ENCODE data around the gene SLC26A4.

Gene SLC26A4

GRCh38 chr7:107672183-107672582, 11.6 kb downstream of the SLC26A4 start:
- Histone ChIP-seq H4K91ac (ENCODE audit: low read depth, low read length) (no peak overlapping the region), H2BK5ac (ENCODE audit: low read depth, low read length, poor library complexity) (no peak overlapping the region), H4K12ac (ENCODE audit: low read depth, low read length) (no peak overlapping the region), H3K79me1 (ENCODE audit: low read length) (no peaks in the 10 kb centered on the region), H4K8ac (ENCODE audit: low read depth, low read length) (no peak overlapping the region), H2AFZ (ENCODE audit: insufficient read depth, low read length, poor library complexity) (no peak overlapping the region), H3K4me2 (ENCODE audit: low read length) (no peak overlapping the region), H3K27ac (ENCODE audit: low read depth, low read length) (no peak overlapping the region), H3K4me1 (ENCODE audit: control insufficient read depth in 1 of 2, insufficient read depth in 2 of 2, low read length in 2 of 2) (no peaks in the 10 kb centered on the region), H2BK12ac (ENCODE audit: low read length) (no peak overlapping the region), H3K18ac (ENCODE audit: low read length) (no peak overlapping the region), H3K4me3 (ENCODE audit: low read depth, low read length) (no peak overlapping the region), H2BK120ac (ENCODE audit: insufficient read depth, low read length, poor library complexity) (no peak overlapping the region), H3K14ac (ENCODE audit: low read length) (no peak overlapping the region), H3K36me3 (ENCODE audit: control insufficient read depth in 1 of 2, insufficient read depth in 2 of 2, low read length in 2 of 2) (no peaks in the 10 kb centered on the region), H3K9ac (ENCODE audit: low read length) (no peak overlapping the region), H3K27me3 (ENCODE audit: insufficient read depth, low read length) (no peaks in the 10 kb centered on the region), H3K9me3 (ENCODE audit: insufficient read depth, low read depth, low read length) (no peaks in the 10 kb centered on the region), H3K4ac (ENCODE audit: low read depth, low read length) (no peak overlapping the region), H2AK5ac (ENCODE audit: low read length) (no peak overlapping the region), H3K79me2 (ENCODE audit: control insufficient read depth, insufficient read depth, low read length, poor library complexity) (no peaks in the 10 kb centered on the region), H3K23ac (ENCODE audit: low read length) (no peak overlapping the region)
- no CpG with 5 or more reads among the region's 3 CpGs for WGBS (ENCODE audit: extremely low coverage, insufficient coverage, insufficient read length)
- DNase-seq: no peak

DNA sequence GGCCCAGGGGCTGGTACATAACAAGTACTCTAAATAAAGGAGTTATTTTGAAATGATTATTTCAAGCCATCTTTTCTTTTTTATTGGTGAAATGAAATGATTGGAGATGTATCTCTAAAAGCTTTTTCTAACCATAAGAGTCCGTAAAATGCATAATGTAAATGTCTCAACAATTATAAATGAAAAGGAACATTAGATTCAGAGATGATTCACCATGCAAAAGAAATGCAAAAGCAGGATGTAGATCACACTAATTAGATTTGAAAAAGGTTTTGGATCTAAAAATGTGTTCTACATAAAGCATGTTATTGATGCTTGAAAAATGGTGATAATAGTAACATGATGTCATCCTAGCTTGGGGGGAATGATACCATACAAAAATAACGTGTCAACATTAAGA, 15.6 kb downstream of the SLC26A4 start:
- H3K27ac ChIP-seq (ENCODE audit: low read depth, low read length): no peak overlapping the region
- H3K4me2 ChIP-seq (ENCODE audit: low read length): no peak overlapping the region
- H3K27me3 ChIP-seq (ENCODE audit: insufficient read depth, low read length): no peaks in the 10 kb centered on the region
- no peak overlapping the region for H2BK12ac ChIP-seq (ENCODE audit: low read length)
- H2BK5ac ChIP-seq (ENCODE audit: low read depth, low read length, poor library complexity): no peak overlapping the region
- no peak overlapping the region for H3K23ac ChIP-seq (ENCODE audit: low read length)
- no peaks in the 10 kb centered on the region for H3K9me3 ChIP-seq (ENCODE audit: insufficient read depth, low read depth, low read length)
- H3K14ac ChIP-seq (ENCODE audit: low read length): no peak overlapping the region
- no peak overlapping the region for H4K12ac ChIP-seq (ENCODE audit: low read depth, low read length)
- no peak overlapping the region for H3K4me3 ChIP-seq (ENCODE audit: low read depth, low read length)
- H3K4ac ChIP-seq (ENCODE audit: low read depth, low read length): no peak overlapping the region
- no peak overlapping the region for H2BK120ac ChIP-seq (ENCODE audit: insufficient read depth, low read length, poor library complexity)
- no peak overlapping the region for H3K18ac ChIP-seq (ENCODE audit: low read length)
- no peaks in the 10 kb centered on the region for H3K4me1 ChIP-seq (ENCODE audit: control insufficient read depth in 1 of 2, insufficient read depth in 2 of 2, low read length in 2 of 2)
- no peak overlapping the region for H3K9ac ChIP-seq (ENCODE audit: low read length)
- H2AK5ac ChIP-seq (ENCODE audit: low read length): no peak overlapping the region
- H3K79me2 ChIP-seq (ENCODE audit: control insufficient read depth, insufficient read depth, low read length, poor library complexity): no peaks in the 10 kb centered on the region
- H4K91ac ChIP-seq (ENCODE audit: low read depth, low read length): no peak overlapping the region
- no peak for DNase-seq
- no peak overlapping the region for H4K8ac ChIP-seq (ENCODE audit: low read depth, low read length)
- no peaks in the 10 kb centered on the region for H3K79me1 ChIP-seq (ENCODE audit: low read length)
- H2AFZ ChIP-seq (ENCODE audit: insufficient read depth, low read length, poor library complexity): no peak overlapping the region
- no peaks in the 10 kb centered on the region for H3K36me3 ChIP-seq (ENCODE audit: control insufficient read depth in 1 of 2, insufficient read depth in 2 of 2, low read length in 2 of 2)
- WGBS (ENCODE audit: extremely low coverage, insufficient coverage, insufficient read length): no CpG with 5 or more reads among the region's 2 CpGs

GRCh38 chr7:107678110-107678753, 17.6 kb downstream of the SLC26A4 start:
- Histone ChIP-seq H3K23ac (ENCODE audit: low read length) (no peak overlapping the region), H2AFZ (ENCODE audit: insufficient read depth, low read length, poor library complexity) (no peak overlapping the region), H3K9ac (ENCODE audit: low read length) (no peak overlapping the region), H2BK120ac (ENCODE audit: insufficient read depth, low read length, poor library complexity) (no peak overlapping the region), H3K14ac (ENCODE audit: low read length) (no peak overlapping the region), H2AK5ac (ENCODE audit: low read length) (no peak overlapping the region), H3K27ac (ENCODE audit: low read depth, low read length) (no peak overlapping the region), H4K8ac (ENCODE audit: low read depth, low read length) (no peak overlapping the region), H3K79me2 (ENCODE audit: control insufficient read depth, insufficient read depth, low read length, poor library complexity) (no peaks in the 10 kb centered on the region), H2BK5ac (ENCODE audit: low read depth, low read length, poor library complexity) (no peak overlapping the region), H3K4ac (ENCODE audit: low read depth, low read length) (no peak overlapping the region), H2BK12ac (ENCODE audit: low read length) (no peak overlapping the region), H3K4me3 (ENCODE audit: low read depth, low read length) (no peak overlapping the region), H4K12ac (ENCODE audit: low read depth, low read length) (no peak overlapping the region), H3K18ac (ENCODE audit: low read length) (no peak overlapping the region), H3K36me3 (ENCODE audit: control insufficient read depth in 1 of 2, insufficient read depth in 2 of 2, low read length in 2 of 2) (no peaks in the 10 kb centered on the region), H3K79me1 (ENCODE audit: low read length) (no peaks in the 10 kb centered on the region), H3K27me3 (ENCODE audit: insufficient read depth, low read length) (no peaks in the 10 kb centered on the region), H4K91ac (ENCODE audit: low read depth, low read length) (no peak overlapping the region), H3K4me2 (ENCODE audit: low read length) (no peak overlapping the region), H3K4me1 (ENCODE audit: control insufficient read depth in 1 of 2, insufficient read depth in 2 of 2, low read length in 2 of 2) (no peaks in the 10 kb centered on the region), H3K9me3 (ENCODE audit: insufficient read depth, low read depth, low read length) (no peaks in the 10 kb centered on the region)
- no peak for DNase-seq
- WGBS (ENCODE audit: extremely low coverage, insufficient coverage, insufficient read length): no CpG with 5 or more reads among the region's 1 CpG

DNA sequence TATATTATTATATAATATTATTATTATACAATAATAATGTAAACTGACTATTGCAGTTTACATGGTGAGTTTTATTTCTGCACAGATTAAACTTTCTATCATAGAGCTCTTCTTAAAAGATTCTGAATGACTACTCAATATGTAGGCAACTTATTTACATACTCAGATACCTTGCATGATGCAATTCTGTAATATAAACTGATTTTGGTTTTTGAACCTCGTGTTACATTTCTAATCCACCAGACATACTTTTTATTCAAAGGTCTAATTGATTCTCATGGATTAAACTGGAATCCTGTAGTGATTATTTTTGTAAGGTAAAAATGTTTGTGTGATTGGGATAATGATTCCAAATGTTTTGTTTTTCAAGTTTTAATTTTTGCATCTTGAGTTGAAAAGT, 19.9 kb downstream of the SLC26A4 start:
- DNase-seq: no peak
- Histone ChIP-seq H2AK5ac (ENCODE audit: low read length) (no peak overlapping the region), H2BK5ac (ENCODE audit: low read depth, low read length, poor library complexity) (no peak overlapping the region), H3K27ac (ENCODE audit: low read depth, low read length) (no peak overlapping the region), H3K4me2 (ENCODE audit: low read length) (no peak overlapping the region), H3K27me3 (ENCODE audit: insufficient read depth, low read length) (no peaks in the 10 kb centered on the region), H3K9ac (ENCODE audit: low read length) (no peak overlapping the region), H3K18ac (ENCODE audit: low read length) (no peak overlapping the region), H3K79me2 (ENCODE audit: control insufficient read depth, insufficient read depth, low read length, poor library complexity) (no peaks in the 10 kb centered on the region), H3K4ac (ENCODE audit: low read depth, low read length) (no peak overlapping the region), H2BK12ac (ENCODE audit: low read length) (no peak overlapping the region), H4K8ac (ENCODE audit: low read depth, low read length) (no peak overlapping the region), H4K91ac (ENCODE audit: low read depth, low read length) (no peak overlapping the region), H4K12ac (ENCODE audit: low read depth, low read length) (no peak overlapping the region), H2AFZ (ENCODE audit: insufficient read depth, low read length, poor library complexity) (no peak overlapping the region), H3K14ac (ENCODE audit: low read length) (no peak overlapping the region), H2BK120ac (ENCODE audit: insufficient read depth, low read length, poor library complexity) (no peak overlapping the region), H3K9me3 (ENCODE audit: insufficient read depth, low read depth, low read length) (no peaks in the 10 kb centered on the region), H3K4me1 (ENCODE audit: control insufficient read depth in 1 of 2, insufficient read depth in 2 of 2, low read length in 2 of 2) (no peaks in the 10 kb centered on the region), H3K23ac (ENCODE audit: low read length) (no peak overlapping the region), H3K79me1 (ENCODE audit: low read length) (no peaks in the 10 kb centered on the region), H3K4me3 (ENCODE audit: low read depth, low read length) (no peak overlapping the region), H3K36me3 (ENCODE audit: control insufficient read depth in 1 of 2, insufficient read depth in 2 of 2, low read length in 2 of 2) (no peaks in the 10 kb centered on the region)
- no CpG with 5 or more reads among the region's 1 CpG for WGBS (ENCODE audit: extremely low coverage, insufficient coverage, insufficient read length)
